ENCODE results near the gene ADAMTS7. TPM values are rescaled to one million over a fixed set of nuclear protein-coding genes. Genes with fewer than 3 reads are reported as not detected.

ADAMTS7 gene
- total RNA-seq, 1 experiment from 2014 or later, result 10.7 TPM

Other genes starting within 250 kb of the ADAMTS7 start
- gene CHRNA5, start 245.9 kb downstream of the ADAMTS7 start, total RNA-seq (2022), result 1.9 and 2.3 TPM in 2 replicates
- not detected in 2 replicates for gene CHRNA3, start 190.5 kb downstream of the ADAMTS7 start, total RNA-seq (2022)
- gene CHRNB4, start 170.3 kb downstream of the ADAMTS7 start, total RNA-seq (2022), result not detected in 2 replicates
- 264 and 279 TPM in 2 replicates for gene MORF4L1, start 61.4 kb upstream of the ADAMTS7 start, total RNA-seq (2022)
- gene CTSH, start 133.6 kb upstream of the ADAMTS7 start, total RNA-seq (2022), result 12.5 and 14.4 TPM in 2 replicates

Data from MCF 10A (cell line).